Medulla oblongata (tissue), 1 donor: ENCODE data around the gene HIF1A.
"Not testable (repeated sequence)": the region's sequence is repeated elsewhere in the genome, so short reads cannot be mapped to it uniquely, and the experiment has no call there.

Source experiments
- DNase-seq: peaks from one replicate; pipeline ENCODE4 v3.0.0-alpha.2; 2015; ENCODE audit errors: extremely low spot score

HIF1A gene

DNA sequence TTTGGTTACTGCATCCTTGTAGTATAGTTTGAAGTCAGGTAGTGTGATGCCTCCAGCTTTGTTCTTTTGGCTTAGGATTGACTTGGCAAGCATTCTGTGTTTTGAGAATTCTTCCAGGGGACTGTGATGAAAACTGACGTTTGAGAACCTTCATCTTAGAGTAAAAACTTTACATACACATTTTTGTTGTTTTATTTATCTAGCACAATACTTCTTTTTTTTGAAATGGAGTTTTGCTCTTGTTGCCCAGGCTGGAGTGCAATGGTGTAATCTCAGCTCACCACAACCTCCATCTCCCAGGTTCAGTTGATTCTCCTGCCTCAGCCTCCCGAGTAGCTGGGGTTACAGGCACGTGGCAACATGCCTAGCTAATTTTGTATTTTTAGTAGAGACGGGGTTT lies 13.4 kb downstream of the HIF1A start:
- not testable (repeated sequence) for DNase-seq

DNA sequence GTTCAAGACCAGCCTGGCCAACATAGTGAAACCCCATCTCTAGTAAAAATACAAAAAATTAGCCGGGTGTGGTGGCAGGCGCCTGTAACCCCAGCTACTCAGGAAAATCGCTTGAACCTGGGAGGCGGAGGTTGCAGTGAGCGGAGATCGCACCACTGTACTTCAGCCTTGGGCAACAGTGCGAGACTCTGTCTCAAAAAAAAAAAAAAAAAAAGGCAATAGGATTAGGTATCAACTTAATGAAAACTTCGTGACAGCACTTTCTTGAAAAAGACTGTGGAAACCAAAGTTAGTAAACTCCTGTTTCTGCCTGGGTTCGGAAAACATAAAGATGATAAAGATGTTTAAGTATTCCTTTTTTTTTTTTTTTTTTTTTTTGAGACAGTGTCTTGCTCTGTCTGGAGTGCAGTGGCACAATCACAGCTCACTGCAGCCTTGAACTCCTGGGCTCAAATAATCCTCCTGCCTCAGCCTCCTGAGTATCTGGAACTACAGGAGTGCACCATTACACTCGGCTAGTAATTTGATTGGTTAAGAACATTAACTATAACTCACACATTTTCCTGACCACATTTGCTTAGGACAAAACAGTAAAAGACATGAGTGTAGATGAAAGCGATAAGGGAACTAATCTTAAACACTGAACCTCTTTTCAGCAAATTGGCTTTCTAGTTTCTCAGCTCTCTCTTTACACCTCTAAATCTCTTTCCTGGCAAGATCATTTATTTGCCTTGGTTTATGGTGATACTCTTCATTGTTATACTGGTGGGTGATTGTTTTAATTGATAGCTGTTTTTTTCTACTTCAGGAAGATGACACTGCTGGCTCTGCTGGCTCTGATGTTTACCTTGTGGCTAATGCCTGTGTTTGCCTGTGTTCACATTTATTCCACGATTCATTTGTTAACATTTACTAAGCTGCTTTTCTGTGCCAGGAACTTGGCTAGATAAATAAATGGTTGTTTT lies 15.8 kb downstream of the HIF1A start:
- DNase-seq = no peak

DNA sequence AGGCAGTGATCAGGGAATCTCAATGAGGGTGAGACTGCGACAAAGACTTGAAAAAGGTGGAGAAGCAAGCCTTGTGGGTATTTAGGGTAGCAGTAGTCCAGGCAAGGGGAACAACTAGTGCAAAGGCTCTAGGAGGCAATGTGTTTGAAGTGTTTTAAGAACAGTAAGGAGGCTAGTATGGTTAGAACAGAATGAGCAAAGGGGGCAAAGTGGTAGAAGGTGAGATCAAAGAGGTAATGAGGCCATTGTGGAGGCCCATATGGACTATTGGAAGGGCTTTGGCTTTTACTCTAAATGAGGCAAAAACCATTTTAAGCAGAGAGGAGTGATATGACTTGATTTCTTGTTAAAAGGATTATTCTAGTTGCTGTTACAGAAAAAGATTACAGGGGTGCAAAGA lies 16.8 kb downstream of the HIF1A start:
- no peak for DNase-seq

DNA sequence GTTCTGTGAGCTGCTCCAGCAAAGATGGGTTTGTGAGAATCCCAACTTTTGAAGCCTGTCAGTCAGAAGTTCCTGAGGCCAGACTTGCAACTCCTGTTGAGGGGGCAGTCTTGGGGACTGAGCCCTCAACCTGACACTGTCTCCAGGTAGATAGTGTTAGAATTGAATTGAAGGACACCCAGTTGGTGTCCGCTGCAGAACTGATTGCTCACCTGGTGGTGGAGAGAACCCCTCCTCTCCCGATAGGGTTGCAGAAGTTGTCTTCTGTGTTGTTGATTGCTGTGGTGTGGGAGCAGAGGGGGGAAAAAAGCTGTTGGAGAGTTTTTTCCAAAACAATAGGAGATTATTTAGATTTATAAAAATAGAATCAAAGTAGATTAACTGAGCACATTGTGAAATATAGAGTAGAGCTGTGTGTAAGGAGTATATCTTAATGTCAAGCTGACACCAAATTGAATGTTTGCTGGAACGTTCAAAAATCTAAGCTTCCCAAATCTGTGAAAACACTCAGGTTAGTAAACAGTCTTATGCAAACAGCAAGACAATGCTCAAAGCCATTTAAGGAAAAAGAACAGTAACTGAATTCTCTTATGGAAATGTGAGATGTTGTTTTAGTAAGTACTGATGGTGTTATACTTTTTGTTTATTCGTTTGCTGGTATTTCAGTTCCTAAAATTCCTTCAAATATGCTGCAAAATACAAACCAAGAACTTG lies 18.6 kb downstream of the HIF1A start:
- no peak for DNase-seq

DNA sequence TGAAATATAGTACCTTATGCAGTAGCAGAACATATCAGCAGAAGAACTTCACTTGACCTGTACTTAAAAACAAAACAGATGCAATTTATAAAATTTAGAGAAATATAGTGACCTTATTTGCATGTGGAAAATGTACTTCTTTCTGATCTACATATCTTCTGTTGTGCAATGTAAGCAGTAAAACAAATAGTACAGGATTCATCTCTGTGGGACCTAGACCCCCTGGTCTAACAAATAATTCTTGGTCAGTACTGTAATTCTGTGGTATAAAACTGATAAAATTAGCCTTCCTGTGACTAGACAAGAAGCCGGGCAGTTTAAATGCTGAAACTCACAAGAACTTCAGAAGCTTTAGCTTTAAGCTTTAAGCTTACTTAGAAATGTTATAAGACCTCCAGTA lies 21.6 kb downstream of the HIF1A start:
- no peak for DNase-seq

DNA sequence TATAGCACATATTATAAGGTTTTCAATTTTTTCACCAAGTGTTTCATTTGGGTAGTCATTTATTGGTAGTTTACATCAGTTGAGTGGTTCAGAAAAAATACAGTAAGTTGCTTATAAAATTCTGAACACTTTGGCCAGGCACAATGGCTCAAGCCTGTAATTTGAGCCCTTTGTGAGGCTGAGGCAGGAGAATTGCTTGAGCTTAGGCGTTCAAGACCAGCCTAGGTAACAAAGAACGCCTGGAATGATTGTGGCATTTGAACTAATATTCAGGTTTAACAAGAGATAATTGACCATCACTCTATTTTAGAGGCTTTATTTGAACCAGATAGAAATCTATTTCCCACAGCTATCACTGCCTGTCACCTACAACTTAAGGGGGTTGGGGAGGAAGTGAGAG lies 22.7 kb downstream of the HIF1A start:
- DNase-seq = no peak

DNA sequence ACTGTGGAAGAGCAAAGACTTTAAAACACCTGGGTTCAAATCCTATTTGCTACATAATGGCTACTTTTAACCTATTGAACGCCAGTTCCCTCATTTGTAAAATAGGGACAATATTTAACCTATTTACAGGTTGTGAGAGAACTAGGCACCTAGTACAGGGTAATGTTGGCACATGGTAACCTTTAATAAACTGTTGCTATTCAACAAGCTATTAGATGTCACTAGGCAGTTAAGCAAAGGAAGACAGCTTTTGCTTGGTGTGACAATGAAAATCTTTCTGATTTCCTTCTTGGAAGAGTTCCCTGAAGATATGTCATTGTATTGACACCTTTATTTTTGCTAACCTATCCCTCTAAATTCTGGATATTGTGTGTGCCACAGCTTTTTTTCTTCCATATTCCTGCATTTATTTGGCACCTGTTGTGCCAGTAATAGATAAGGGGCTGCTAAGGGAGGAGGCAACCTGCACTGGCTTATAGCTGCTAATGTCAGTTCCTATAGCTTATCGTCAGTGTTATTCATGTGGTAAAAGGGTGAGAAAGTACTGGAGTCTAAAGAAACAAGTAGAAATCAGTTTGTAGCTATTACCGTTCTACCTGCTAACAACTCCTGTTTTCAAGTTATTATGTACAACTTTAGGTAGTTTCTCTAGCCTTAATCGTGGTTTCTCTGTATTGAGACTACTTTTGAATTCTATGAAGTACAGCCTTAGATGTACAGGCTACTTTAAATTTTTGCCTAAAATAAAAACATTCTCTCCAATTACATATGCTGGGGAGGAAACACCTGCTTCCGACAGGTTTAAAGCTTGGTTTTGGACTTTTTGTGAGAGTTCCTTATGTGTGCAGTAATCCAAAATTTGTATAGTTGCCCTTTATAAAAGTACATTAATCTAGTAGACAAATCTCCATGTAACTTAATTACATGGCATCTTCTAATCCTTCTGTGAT lies 24.3 kb downstream of the HIF1A start:
- DNase-seq = no peak

DNA sequence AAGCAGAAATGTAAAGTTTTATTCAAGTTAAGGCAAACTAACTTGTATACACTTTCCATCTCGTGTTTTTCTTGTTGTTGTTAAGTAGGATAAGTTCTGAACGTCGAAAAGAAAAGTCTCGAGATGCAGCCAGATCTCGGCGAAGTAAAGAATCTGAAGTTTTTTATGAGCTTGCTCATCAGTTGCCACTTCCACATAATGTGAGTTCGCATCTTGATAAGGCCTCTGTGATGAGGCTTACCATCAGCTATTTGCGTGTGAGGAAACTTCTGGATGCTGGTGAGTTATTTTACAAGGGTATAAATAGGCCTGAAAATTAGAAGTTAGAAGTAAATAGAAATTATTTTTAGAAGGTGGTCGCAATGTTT lies 25.0 kb downstream of the HIF1A start:
- peak; percentile 32 for DNase-seq

DNA sequence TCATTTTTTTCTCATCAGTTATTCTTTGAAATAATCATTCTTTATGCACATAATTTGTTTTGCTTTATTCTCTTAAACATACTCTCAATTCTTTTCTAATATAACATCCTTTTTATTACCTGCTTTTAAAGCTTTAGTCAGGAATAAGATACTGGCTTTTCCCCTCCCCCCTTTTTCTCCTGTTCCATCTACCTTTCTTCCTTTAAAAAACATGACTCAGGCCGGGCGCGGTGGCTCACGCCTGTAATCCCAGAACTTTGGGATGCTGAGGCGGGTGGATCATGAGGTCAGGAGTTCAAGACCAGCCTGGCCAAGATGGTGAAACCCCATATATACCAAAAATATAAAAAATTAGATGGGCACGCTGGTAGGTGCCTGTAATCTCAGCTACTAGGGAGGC lies 25.4 kb downstream of the HIF1A start:
- DNase-seq = no peak

DNA sequence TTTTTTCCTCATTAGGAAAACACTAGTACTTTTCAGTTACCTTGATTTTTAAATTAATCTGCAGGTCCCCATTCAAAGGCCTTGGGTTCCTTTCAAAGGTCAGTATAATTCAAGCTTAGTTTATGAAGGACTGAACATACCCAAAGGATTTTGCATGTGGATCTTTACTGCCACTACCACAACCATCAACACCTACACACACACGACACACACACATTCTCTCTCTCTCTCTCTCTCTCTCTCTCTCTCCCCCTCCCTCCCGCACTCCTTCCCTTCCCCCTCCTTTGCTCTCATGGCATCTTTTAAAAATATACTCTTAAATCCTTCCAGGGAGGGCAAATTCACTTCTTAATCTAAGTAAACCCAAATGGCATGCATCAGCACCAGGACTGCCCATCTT lies 28.8 kb downstream of the HIF1A start:
- DNase-seq = no peak

DNA sequence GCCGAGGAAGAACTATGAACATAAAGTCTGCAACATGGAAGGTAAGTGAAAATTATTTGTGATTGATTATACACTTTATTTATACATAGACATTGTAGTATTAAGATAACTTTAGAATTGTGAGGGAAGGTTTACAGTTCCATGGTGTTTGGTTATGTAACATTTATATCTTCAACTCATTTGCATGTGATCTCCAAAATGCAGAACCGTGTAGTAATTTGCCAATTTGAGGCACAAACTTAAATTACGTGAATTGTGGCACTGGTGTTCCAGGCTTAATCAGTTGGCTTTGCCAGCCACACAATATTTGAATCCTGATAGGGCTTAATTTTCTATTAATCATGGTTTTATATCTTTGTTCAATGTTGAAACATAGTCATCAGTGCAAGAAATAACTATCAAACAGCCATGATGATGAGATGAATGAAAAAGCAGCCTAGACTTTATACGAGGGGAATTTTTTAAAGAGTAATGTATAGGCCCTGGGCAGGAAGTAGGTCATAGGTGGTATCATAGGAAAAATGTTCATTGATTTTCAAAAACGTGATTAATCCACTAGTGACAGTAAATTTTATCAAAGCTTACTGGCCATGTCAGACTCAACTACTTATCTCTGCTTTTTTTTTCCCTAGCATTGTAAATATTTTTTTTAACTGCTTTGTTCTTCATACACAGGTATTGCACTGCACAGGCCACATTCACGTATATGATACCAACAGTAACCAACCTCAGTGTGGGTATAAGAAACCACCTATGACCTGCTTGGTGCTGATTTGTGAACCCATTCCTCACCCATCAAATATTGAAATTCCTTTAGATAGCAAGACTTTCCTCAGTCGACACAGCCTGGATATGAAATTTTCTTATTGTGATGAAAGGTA lies 31.7 kb downstream of the HIF1A start:
- DNase-seq = no peak

DNA sequence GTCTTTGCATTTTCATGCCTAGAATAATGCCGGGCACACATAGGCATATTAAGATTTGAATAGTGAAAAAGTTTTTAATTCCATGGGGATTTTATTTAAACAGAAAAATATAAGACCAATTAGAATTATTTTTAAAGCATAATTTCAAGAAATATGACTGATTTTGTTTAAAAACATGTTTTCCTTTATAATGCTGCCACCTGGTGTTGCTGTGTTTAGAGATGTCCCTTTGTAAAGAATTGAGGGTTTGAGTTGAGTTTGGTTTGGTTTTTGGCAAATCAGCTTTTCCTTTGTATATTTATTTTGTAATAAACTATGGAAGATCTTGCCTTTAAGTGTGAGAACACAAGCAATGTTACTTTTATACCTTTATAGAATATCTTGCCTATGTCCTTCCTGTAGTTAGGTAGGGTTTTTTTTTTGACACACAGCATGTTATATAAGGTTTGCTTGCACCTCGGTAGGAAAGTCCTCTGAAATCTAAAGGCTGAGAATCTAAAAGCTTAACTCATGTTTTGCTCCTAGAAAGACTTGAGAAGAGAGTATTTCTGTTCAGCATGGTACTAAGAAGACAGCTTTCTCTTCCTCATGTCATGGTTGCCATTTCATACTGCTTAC lies 35.6 kb downstream of the HIF1A start:
- DNase-seq = peak; percentile 40

DNA sequence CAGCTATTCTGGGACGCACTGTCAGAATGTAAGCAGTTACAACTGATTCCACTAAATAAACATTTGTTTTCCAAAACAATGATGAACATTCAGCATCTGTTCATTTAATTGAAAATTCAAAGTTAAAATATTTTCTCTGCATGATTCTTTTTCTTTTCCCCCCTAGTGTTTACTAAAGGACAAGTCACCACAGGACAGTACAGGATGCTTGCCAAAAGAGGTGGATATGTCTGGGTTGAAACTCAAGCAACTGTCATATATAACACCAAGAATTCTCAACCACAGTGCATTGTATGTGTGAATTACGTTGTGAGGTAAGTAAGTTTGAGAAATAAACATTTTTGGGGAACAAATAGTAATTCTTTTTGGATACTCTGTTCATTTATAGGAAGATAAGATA lies 38.7 kb downstream of the HIF1A start:
- no peak for DNase-seq

DNA sequence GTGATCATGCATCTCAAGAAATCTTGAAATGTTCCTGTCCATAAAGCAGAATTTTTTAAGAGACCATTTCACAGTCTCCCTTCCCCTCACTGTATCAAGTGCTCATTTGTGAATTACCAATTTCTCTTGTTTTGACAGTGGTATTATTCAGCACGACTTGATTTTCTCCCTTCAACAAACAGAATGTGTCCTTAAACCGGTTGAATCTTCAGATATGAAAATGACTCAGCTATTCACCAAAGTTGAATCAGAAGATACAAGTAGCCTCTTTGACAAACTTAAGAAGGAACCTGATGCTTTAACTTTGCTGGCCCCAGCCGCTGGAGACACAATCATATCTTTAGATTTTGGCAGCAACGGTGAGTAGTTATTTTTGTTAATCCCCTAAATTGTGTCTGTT lies 41.4 kb downstream of the HIF1A start:
- DNase-seq = no peak

DNA sequence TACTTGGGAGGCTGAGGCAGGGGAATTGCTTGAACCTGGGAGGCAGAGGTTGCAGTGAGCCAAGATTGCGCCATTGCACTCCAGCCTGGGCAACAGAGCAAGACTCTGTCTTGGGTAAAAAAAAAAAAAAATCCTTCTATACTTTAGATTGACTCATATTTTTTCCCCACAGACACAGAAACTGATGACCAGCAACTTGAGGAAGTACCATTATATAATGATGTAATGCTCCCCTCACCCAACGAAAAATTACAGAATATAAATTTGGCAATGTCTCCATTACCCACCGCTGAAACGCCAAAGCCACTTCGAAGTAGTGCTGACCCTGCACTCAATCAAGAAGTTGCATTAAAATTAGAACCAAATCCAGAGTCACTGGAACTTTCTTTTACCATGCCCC lies 42.6 kb downstream of the HIF1A start:
- DNase-seq = no peak

DNA sequence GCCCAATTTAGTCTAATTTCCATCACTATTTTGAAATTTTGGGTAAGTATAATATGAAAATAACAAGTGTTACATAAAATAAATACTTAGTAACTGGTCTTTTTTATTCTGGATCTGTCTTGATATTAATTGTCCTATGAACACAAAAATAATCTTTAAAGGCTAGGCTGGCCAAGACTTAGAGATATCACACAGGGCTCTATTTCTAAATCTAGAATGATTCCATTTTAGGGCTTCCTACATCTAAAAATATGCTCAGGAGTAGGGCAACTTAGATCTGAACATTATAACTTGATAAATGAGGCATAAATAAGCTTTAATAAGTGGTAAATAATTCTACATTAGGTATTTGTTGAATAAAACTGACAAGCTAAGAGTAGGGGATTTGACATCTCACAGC lies 43.8 kb downstream of the HIF1A start:
- no peak for DNase-seq

DNA sequence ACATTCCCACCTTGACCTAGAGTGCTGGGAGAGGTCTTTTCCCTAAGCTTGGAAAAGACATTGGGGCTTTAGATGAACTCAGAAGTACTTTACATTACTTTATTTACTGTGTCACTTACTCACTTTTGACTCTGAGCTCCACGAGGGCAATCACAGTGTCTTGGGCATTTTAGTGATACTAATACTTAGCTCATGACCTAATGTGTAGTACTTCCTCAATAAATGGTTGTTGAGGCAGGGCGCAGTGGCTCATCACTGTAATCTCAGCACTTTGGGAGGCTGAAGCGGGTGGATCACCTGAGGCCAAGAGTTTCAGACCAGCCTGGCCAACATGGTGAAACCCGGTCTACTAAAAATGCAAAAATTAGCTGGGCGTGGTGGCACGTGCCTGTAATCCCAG lies 47.1 kb downstream of the HIF1A start:
- no peak for DNase-seq

DNA sequence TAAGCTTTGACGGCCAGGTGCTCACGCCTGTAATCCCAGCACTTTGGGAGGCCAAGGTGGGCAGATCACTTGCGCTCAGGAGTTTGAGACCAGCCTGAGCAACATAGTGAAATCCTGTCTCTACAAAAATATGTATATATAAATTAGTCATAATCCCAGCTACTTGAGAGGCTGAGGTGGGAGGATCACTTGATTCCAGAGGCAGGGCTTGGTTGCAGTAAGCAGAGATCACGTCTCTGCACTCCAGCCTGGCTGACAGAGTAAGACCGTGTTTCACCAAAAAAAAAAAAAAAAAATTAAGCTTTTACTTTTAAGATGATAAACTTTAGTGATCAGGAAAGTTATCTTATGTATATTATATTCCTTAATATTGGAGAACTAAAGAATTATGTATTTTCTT lies 48.9 kb downstream of the HIF1A start:
- no peak for DNase-seq

DNA sequence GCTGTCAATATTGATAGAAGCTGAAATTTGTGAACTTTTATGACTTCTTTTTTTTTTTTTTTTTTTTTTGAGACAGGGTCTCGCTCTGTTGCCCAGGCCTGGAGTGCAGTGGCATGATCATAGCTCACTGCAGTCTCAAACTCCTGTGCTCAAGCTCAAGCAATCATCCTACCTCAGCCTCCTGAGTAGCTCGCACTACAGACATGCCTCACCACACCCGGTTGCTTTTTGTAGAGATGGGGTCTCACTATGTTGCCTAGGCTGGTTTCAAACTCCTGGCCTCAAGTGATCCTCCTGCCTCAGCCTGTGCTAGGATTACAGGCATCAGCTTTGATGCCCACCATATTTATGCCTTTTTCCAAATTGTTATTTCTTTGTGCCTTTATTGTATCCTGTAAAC lies 51.0 kb downstream of the HIF1A start:
- DNase-seq = not testable (repeated sequence)

DNA sequence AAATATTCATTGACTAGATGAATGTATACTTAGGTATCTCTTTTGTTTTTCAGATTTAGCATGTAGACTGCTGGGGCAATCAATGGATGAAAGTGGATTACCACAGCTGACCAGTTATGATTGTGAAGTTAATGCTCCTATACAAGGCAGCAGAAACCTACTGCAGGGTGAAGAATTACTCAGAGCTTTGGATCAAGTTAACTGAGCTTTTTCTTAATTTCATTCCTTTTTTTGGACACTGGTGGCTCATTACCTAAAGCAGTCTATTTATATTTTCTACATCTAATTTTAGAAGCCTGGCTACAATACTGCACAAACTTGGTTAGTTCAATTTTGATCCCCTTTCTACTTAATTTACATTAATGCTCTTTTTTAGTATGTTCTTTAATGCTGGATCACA lies 51.6 kb downstream of the HIF1A start:
- DNase-seq = no peak

DNA sequence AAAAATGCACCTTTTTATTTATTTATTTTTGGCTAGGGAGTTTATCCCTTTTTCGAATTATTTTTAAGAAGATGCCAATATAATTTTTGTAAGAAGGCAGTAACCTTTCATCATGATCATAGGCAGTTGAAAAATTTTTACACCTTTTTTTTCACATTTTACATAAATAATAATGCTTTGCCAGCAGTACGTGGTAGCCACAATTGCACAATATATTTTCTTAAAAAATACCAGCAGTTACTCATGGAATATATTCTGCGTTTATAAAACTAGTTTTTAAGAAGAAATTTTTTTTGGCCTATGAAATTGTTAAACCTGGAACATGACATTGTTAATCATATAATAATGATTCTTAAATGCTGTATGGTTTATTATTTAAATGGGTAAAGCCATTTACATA lies 52.0 kb downstream of the HIF1A start:
- no peak for DNase-seq
